Measurements from ENCODE around the gene NREP.

Gene NREP

GRCh38 chr5:111756581-111757354 is at the start of gene NREP:
Gene NREP (minus strand): TSS chr5:111757194. CDS start chr5:111755772, 1,422 bp downstream.
- DNase-seq: no peak

GRCh38 chr5:111806753-111807152 is 49.8 kb upstream of the NREP start:
- no peak for DNase-seq

GRCh38 chr5:111806156-111806555 is 49.2 kb upstream of the NREP start:
- no peak for DNase-seq

- DNase-seq: no peak
Measured at GRCh38 chr5:111805071-111805470, 48.1 kb upstream of the NREP start.

- DNase-seq: no peak
Measured at GRCh38 chr5:111800351-111800750, 43.4 kb upstream of the NREP start.

- no peak for DNase-seq
Measured at GRCh38 chr5:111795142-111795541, 38.1 kb upstream of the NREP start.

GRCh38 chr5:111792471-111793058 is 35.6 kb upstream of the NREP start:
- DNase-seq: no peak

- DNase-seq: no peak
Measured at GRCh38 chr5:111790295-111790694, 33.3 kb upstream of the NREP start.

GRCh38 chr5:111787006-111787405 is 30.0 kb upstream of the NREP start:
- no peak for DNase-seq

GRCh38 chr5:111784491-111785181 is 27.6 kb upstream of the NREP start:
- DNase-seq: no peak

- DNase-seq: no peak
Measured at GRCh38 chr5:111783537-111783936, 26.5 kb upstream of the NREP start.

GRCh38 chr5:111782216-111782615 is 25.2 kb upstream of the NREP start:
- DNase-seq: no peak

- no peak for DNase-seq
Measured at GRCh38 chr5:111781200-111781599, 24.2 kb upstream of the NREP start.

- no peak for DNase-seq
Measured at GRCh38 chr5:111779922-111780292, 22.9 kb upstream of the NREP start.

- DNase-seq: no peak
Measured at GRCh38 chr5:111779260-111779921, 22.4 kb upstream of the NREP start.

GRCh38 chr5:111776913-111777781 is 20.2 kb upstream of the NREP start:
- no peak for DNase-seq

- no peak for DNase-seq
Measured at GRCh38 chr5:111775224-111775623, 18.2 kb upstream of the NREP start.

GRCh38 chr5:111774525-111774924 is 17.5 kb upstream of the NREP start:
- DNase-seq: peak; percentile 81

- peak; percentile 71 for DNase-seq
Measured at GRCh38 chr5:111772456-111773122, 15.6 kb upstream of the NREP start.

GRCh38 chr5:111769541-111769940 is 12.5 kb upstream of the NREP start:
- DNase-seq: no peak

GRCh38 chr5:111765613-111766571 is 8.9 kb upstream of the NREP start:
- no peak for DNase-seq
